DMS 273 treated with DMSO at 0.1 percent for 48 hours (cell line): ENCODE measurements around the gene UNC5B.
"Not testable (repeated sequence)": the region's sequence is repeated elsewhere in the genome, so short reads cannot be mapped to it uniquely, and the experiment has no call there.

Source experiments
- DNase-seq: peaks from one replicate; lab custom pipeline; 2025; lab: John Stamatoyannopoulos, UW

Gene UNC5B

DNA sequence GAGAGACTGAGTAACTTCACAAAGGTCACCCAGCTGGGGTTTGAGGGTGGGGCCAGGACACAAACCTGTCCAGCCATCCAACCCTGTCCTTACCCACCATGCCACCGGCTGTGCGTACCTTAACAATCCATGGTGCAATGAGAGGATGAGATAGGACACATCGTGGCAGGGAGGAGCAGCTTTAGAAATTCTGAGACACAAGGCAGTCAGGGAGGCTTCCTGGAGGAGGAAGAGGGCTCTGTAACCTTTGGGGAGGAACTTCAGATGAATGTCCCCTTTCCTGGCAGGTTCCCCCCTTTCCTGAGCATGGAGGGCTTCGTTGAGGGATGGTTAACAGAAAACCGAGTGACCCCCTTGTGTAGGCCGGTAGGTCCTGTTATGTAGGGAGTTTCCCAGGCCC, 71.0 kb downstream of the UNC5B start:
- no peak for DNase-seq

DNA sequence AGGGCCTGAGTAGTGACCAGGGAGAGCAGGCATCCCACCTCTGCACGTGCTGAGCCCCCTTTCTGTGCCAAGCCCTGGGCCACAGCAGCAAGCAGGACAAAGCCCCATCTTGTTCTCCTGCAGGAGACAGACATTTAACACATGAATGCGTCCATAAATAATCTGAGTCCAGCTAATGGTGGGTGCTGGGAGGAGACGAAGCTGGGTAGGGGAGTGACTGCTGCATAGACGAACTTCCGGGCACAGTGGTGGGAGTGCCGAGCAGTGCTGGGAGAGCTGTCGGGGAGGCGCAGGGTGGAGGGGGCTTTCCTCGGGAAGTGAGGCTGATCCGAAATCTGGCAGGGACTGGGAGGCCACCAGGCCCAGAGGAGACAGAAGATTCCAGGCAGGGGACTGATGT, 71.5 kb downstream of the UNC5B start:
- no peak for DNase-seq

DNA sequence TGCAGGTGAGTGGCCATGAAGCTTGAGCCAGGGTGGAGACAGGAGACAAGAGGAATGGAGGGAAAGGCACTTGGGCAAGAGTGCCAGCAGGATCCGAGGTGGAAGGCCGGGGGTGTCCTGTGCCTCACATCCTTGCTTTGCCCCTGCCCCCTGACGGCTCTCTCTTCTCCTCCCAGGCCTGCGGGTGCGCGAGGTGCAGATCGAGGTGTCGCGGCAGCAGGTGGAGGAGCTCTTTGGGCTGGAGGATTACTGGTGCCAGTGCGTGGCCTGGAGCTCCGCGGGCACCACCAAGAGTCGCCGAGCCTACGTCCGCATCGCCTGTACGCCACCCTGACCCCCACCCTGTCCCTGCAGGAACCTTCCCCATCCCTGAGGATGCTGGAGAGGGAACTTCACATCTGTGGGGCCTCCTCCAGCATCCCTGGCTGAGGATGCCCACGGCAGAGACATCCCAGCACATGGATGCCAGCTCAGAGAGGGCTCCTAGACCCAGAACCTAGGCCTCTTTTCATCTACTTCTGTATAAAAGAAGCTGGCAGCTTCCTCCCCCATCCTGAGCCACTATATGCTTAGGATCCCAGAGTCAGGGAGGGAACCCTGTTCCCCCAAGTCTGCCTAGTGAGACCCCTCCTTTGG, 72.3 kb downstream of the UNC5B start:
- DNase-seq = no peak

DNA sequence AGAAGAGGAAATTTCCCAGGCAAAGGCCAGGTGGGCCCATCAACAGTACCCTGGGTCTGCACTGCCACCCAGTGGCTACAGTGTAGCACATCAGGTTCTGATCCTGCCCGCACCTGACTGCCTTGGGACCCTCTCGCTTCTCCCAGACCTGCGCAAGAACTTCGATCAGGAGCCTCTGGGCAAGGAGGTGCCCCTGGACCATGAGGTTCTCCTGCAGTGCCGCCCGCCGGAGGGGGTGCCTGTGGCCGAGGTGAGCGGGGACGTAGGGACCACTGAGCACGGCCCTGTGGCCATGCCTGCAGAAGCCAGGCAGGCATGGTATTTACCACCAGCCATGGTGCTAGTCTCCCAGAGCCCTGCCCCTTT, 72.8 kb downstream of the UNC5B start:
- DNase-seq = no peak

DNA sequence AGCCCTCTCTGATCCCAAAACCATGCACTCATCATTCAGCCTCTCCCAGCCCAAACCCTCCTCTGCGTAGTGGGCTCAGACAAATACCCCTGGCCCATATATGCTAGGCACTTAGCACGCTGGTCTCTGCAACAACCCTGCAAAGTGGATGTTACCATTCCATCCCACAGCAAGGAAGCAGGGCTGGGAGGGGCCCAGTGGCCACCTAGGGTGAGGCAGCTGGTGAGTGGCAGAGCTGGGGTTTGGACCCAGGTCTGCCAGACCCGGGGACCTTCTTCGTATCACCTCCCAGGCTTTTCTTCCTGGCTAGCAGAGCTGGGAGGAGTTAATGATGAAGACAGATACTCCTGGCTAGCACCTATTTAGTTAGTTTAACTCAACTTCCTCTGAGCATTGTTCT, 73.6 kb downstream of the UNC5B start:
- DNase-seq = no peak

DNA sequence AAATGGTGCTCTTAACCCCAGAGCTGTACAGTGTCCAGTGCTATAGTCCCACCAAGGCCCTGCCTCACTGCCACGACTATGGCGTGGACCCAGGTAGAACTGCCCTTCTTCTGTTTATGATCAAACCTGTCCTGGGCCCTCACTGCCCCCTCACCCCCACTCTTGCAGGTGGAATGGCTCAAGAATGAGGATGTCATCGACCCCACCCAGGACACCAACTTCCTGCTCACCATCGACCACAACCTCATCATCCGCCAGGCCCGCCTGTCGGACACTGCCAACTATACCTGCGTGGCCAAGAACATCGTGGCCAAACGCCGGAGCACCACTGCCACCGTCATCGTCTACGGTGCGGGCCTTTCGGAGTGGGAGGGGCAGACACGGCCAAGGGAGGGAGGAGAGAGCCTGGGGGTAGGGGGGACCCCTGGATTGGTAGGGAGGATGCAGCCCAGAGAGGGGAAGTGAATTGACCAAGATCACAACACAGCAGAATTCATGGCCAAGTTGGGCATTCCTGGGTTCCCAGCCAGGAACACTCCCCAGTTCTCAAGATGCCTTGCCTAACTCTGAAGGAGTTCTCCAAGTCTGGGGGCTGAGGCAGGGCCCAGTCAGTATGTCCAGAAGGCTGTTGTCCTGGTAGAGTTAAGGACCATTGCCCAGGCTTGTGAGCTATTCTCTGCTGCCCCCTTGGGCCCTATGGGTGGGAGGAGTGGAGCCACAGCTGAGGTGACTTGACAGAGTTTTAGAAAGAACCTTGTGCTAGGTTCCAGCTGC, 74.3 kb downstream of the UNC5B start:
- no peak for DNase-seq

DNA sequence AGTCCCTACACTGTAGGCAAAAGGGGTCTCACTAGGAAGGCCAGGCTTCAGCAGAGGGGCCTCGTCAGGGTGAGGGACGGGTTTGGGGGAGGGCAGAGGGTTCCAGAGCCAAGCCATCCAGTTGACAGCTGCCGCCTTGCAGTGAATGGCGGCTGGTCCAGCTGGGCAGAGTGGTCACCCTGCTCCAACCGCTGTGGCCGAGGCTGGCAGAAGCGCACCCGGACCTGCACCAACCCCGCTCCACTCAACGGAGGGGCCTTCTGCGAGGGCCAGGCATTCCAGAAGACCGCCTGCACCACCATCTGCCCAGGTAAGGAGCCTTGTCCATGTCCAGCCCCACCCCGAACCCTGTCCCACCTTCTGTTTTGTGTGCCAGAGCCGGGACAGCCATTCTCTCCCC, 75.1 kb downstream of the UNC5B start:
- DNase-seq = no peak

DNA sequence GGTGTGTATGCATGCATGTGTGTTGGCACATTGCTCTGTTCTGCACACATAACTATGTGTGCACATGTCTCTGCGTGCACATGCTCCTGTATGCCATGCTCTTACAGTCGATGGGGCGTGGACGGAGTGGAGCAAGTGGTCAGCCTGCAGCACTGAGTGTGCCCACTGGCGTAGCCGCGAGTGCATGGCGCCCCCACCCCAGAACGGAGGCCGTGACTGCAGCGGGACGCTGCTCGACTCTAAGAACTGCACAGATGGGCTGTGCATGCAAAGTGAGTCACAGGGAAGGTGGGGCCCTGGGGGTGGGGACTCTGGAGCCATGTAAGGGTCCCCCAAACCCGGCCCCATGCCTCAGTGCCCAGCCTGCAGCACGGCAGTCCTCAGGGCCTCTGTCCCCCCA, 76.1 kb downstream of the UNC5B start:
- DNase-seq = no peak

DNA sequence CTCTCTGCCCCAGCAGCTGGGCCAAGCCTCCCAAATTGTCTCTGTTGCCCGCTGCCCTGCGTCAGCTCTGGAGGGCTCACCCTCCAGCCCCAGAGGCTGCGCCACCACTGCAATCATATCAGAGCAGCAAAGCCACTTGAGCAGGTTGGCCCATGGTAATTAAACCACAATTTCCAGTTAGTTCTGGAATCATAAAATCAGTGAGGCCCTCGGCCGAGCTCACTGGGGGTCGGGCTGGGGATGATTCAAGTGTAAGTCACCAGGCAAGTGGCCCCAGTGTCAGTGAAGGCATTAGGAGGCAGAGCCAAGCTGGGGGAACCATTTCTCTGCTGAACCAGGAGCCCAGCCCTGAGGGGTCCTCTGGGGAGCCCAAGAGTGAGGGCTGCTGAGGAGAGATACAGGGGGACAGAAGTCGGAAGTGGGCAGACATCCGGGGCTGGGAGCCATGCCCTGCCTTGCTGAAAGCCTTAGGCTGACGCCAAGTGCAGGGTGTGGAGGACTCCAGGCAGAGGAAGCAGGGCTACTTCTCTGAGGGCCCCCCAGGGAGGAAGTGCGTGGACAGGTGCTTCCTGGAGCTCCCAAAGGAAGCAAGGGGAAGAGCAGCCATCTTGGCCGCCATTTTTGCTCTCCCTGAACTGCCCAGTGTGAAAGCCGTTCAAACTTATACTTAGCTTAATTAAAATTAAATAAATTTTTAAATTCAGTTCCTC, 77.2 kb downstream of the UNC5B start:
- DNase-seq = no peak

DNA sequence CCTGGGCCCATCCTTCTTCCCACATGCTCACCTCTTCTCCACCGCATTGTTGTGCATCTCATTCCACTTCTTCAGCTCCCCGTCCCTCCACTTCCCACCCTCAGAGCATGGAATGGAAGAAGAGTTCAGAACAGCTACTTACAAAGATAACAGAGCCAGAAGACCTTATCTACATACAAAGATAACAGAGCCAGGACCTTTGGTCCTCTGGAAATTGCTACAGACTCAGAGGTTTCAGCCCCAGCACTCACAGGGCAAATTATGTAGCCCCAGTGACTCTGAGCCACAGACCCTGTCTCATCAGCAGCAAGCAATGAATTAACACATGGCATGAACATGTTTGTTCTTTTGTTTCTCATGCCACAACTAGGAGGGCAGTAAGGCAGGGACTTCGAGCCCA, 78.0 kb downstream of the UNC5B start:
- no peak for DNase-seq

DNA sequence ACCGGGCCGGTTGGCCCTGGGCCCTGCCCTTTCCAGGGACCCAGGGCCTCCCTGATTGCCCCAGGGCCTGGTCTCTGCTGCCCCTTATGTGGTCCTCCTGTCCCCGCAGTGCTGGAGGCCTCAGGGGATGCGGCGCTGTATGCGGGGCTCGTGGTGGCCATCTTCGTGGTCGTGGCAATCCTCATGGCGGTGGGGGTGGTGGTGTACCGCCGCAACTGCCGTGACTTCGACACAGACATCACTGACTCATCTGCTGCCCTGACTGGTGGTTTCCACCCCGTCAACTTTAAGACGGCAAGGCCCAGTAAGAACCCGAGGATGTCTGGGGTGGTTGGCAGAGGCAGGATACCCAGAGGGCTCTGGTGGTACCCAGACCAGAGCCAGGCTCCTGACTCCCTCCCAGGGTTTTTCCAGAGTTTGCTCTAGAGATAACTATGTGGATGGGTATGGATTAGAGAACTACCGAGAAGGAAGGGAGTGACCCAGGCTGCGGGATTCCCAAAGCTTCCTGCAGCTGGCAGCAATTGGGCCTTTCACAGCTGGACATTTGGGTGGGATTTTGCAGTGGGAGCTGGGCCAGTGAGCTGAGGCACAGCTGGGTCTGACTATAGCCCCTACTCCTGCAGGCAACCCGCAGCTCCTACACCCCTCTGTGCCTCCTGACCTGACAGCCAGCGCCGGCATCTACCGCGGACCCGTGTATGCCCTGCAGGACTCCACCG, 78.6 kb downstream of the UNC5B start:
- no peak for DNase-seq

DNA sequence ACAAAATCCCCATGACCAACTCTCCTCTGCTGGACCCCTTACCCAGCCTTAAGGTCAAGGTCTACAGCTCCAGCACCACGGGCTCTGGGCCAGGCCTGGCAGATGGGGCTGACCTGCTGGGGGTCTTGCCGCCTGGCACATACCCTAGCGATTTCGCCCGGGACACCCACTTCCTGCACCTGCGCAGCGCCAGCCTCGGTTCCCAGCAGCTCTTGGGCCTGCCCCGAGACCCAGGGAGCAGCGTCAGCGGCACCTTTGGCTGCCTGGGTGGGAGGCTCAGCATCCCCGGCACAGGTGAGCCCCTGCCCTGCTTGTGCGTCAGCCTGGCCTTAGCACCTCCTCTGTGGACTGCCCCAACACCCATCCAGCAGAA, 79.1 kb downstream of the UNC5B start:
- DNase-seq = no peak

DNA sequence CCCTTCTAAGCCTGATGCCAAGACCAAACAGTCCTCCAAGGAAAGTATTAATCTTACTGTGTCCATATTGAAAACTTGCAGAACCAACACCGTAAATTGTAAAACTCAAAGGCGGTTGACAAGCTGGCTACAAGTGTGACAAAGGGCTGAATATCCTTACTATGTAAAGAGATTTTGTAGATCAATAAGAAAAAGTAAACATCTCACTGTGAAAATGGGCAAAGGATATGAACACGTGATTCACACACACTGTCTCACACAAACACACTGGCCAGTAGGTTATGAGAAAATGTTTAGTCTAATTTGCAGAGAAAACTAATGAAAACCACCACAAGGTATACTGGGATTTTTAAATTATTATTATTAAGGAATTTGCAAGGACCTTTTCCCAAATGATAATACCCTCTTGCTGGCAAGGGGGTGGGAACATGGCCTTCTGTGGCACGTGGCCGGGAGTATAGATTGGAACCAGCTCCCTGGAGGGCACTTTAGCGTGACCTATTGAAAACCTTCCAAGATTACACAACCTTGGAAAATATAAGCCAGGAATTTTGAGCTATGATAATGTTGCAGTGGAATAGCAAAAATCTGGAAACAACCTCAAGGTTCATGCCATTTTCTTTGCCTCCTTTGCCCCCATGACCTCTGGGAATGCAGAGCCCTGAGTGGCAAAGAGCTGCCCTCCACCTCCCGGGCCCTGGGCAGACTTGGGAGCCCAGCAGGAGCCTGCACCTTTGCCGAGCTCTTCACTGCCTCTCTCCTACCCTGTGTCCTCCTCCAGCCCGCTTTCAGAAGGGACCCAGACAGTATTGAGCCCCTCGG, 80.5 kb downstream of the UNC5B start:
- DNase-seq = no peak

DNA sequence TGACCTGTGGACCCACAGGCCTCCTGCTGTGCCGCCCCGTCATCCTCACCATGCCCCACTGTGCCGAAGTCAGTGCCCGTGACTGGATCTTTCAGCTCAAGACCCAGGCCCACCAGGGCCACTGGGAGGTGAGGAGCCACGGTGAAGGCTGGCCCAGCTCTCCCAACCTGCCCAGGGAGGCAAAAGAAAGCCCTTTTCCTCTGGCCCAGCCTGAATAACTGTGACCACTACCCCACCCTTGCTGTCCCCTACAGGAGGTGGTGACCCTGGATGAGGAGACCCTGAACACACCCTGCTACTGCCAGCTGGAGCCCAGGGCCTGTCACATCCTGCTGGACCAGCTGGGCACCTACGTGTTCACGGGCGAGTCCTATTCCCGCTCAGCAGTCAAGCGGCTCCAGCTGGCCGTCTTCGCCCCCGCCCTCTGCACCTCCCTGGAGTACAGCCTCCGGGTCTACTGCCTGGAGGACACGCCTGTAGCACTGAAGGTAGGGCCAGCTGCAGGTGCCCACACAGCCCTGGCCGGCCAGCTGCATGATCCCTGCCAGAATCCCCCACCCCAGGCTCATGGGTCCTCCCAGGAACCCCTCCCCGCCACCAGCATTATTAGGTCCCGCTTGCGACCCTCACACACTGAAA, 81.2 kb downstream of the UNC5B start:
- no peak for DNase-seq

DNA sequence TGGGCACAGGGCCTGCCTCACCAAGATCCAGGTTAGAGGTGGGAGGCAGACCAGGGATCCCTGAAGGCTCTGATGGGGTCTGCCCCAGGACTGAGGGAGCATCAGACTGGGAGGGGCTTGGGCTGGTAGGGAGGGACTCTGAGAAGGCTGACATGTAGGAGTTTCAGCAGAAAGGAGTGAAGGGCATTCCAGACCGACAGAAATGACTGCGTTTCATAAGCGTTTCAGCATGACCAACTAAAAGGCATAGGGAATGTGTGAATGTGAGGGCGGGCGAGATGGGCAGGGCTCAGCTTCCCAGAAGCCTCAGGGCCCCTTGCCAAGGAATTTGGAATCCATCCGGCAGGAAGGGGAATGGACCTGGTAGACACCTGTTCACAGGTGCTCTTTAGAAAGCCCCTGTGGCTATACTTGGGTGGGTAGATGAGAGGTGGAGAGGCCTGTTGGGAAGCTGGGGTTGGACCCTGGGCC, 81.8 kb downstream of the UNC5B start:
- DNase-seq = no peak

DNA sequence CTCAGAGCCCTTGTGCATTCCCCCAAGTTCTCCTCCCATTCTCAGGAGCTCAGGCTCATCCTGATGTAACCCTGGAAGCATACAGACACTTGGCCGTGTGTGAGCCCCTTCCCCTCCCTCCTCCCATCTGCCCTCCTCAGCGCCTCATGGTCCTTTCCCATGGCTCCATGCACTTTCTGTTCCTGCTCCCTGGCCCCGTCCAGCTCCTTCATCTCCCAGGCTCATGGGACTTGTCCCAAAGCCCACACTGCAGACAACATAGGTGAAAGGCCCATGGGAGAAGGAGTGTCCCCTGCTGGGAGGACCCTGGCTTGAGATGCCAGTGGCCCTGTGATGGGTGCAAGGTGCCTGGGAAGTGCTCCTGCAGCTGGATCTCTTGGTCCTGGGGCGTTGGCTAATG, 82.5 kb downstream of the UNC5B start:
- DNase-seq = no peak

DNA sequence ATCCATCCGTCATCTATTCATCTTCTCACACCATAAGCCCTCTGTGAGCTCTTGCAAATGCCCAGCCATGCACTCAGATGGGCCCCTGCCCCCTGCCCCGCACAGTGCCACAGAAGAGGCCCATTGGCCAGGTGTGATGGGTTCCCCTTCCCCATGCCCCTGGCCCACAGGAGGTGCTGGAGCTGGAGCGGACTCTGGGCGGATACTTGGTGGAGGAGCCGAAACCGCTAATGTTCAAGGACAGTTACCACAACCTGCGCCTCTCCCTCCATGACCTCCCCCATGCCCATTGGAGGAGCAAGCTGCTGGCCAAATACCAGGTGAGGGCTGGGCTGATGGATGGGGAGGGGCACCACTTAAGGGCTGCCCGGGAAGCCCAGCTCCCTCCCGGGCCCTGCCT, 83.3 kb downstream of the UNC5B start:
- no peak for DNase-seq

DNA sequence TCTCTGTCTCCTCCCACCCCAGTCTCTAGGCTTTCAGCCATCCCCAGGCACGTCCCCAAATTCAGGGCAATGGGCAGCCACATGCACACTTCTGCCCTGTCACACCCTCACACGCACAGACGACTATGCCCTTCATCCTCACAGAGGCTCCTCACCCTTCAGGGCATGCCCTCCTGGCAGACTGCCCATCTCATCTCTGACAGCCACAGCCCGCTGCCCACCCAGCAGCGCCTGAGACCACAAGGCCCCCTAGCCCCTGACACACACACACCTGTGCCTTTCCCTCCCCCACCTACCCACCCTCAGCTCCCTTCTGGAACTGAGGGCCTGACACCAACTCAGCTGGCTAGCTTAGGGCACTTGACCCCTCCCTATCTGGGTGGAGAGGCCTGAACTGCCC, 83.7 kb downstream of the UNC5B start:
- no peak for DNase-seq

DNA sequence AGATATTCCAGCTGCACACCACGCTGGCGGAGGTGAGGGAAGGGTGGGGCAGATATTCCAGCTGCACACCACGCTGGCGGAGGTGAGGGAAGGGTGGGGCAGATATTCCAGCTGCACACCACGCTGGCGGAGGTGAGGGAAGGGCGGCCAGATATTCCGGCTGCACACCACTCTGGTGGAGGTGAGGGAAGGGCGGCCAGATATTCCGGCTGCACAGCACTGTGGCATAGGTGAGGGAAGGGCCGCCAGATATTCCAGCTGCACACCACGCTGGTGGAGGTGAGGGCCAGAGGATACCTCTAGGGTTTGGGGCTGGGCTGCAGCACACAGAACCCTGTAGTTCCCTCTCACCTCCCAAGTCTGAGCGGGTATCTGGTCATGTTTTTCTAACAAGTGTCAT, 84.4 kb downstream of the UNC5B start:
- DNase-seq = not testable (repeated sequence)

DNA sequence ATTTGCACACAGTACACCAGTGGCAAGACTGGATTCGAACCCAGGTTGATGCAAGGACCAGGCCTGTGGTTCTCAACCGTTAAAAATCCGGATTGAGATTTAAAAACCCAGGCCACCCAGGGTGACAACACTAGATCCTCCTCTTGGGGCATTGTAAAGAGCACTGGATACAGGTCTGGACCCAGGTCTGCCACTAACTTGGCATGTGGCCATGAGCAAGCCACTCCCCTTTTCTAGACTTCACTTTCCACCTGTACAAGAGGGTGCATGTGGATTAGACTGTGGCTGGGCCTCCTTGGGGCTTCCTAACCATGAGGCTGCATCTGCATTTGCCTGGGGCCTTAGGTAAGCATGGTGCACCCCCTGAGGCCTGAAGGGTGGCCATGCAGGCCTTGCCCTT, 85.0 kb downstream of the UNC5B start:
- DNase-seq = no peak

DNA sequence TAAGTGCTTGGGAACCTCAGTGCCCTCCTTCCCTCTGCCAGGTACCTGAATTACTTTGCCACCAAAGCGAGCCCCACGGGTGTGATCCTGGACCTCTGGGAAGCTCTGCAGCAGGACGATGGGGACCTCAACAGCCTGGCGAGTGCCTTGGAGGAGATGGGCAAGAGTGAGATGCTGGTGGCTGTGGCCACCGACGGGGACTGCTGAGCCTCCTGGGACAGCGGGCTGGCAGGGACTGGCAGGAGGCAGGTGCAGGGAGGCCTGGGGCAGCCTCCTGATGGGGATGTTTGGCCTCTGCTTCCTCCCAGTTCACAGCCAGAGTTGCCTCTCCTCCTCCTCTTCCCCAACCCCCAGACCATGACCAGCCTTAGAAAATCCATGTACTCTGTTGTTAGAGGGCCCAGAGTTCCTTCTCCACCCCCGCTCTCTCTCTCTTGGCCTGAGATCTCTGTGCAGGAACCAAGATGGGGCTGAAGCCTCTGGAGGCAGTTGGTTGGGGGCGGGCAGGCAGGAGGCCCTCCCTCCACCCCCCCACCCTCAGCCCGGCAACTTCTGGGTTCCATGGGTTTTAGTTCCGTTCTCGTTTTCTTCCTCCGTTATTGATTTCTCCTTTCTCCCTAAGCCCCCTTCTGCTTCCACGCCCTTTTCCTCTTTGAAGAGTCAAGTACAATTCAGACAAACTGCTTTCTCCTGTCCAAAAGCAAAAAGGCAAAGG, 86.9 kb downstream of the UNC5B start:
- no peak for DNase-seq
